Loucy (cell line): ENCODE measurements around the gene MIEF1.

Experiments
- EZH2phosphoT487 ChIP-seq: fragments of 200-600 bp; IDR thresholded peaks from 2 replicates; pipeline ENCODE4 v1.6.1; 2018; ENCODE audit warnings: antibody characterized with exemption, mild to moderate bottlenecking, moderate library complexity, borderline replicate concordance
- TF ChIP-seq, protein P1 (sequence below): fragments of 200-600 bp; sonication (generic); conservative IDR thresholded peaks from 2 replicates; pipeline ENCODE4 v1.5.1; 2014; ENCODE audit warnings: mild to moderate bottlenecking, antibody characterized with exemption, low read length

DNA sequence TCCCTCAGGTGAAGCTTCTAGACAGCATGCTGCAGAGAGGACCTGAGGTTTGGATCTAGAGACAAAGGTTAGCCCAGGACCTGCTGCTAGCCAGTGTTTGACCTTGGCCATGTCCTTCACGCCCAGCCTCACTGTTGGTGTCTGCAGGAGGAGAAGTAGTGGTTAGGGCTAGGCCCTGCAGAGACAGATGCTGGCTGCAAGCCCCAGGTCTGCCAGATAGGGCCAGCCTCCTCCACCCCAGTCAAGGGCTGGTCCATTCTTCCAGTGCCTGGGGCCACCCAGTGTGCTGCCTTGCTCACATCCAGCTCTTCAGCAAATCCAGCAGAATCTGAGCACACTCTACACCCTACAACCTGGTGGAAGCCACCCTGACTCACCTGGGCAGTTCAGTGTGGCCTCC, 21.5 kb upstream of the MIEF1 start:
- TF ChIP-seq, protein P1, sequence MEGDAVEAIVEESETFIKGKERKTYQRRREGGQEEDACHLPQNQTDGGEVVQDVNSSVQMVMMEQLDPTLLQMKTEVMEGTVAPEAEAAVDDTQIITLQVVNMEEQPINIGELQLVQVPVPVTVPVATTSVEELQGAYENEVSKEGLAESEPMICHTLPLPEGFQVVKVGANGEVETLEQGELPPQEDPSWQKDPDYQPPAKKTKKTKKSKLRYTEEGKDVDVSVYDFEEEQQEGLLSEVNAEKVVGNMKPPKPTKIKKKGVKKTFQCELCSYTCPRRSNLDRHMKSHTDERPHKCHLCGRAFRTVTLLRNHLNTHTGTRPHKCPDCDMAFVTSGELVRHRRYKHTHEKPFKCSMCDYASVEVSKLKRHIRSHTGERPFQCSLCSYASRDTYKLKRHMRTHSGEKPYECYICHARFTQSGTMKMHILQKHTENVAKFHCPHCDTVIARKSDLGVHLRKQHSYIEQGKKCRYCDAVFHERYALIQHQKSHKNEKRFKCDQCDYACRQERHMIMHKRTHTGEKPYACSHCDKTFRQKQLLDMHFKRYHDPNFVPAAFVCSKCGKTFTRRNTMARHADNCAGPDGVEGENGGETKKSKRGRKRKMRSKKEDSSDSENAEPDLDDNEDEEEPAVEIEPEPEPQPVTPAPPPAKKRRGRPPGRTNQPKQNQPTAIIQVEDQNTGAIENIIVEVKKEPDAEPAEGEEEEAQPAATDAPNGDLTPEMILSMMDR, result no peak
- no peak for TF ChIP-seq EZH2phosphoT487
